ENCODE data around the gene SGCB. TPM values are rescaled to one million over a fixed set of nuclear protein-coding genes. Genes with fewer than 3 reads are reported as not detected.

SGCB gene
- total RNA-seq, 2 donors from 2014 or later: 35.1 to 36.2 TPM

DNA sequence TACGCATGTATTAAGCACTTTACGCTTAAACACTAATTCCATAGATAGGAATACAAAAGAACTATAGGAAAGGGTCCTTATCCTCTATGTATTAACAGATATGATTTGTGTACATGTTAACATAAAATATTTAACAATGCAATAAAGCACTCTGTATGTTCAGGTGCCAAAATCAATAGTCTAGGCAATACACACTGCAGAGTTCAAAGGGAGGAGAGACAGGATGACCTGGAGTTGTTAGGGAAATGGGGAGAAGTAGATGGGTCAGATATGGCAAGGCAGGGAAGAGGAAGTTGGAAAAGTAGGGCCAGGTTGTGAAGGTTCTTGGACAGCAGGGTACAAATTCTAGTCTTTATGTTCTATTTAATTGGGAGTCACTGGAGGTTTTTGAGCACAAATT is 2.9 kb downstream of the SGCB start:
- Mint-ChIP-seq H3K36me3 (ENCODE audit: low read depth) (peaks cover 20% of the 10 kb centered on the region), H3K4me3 (no peak overlapping the region), H3K9me3 (no peaks in the 10 kb centered on the region), H3K4me1 (peaks cover 33% of the 10 kb centered on the region), H3K27ac (no peak overlapping the region), H3K27me3 (ENCODE audit: insufficient read depth) (no peaks in the 10 kb centered on the region)
- H3K27me3 ChIP-seq (ENCODE audit: control insufficient read depth, insufficient read depth, low read length, poor library complexity, severe bottlenecking): no peaks in the 10 kb centered on the region
- DNase-seq: no peak
- peaks cover 41% of the 10 kb centered on the region for H3K36me3 ChIP-seq (ENCODE audit: control insufficient read depth, insufficient read depth, low read length)
- no peak overlapping the region for H3K4me3 ChIP-seq (ENCODE audit: low read length)
- no peak overlapping the region for H3K9ac ChIP-seq (ENCODE audit: extremely low read depth, low read length, poor library complexity, severe bottlenecking)
- WGBS, 2 experiments (ENCODE audit: insufficient coverage in 1 of 2, insufficient read length in 1 of 2): no CpG with 5 or more reads among the region's 2 CpGs
- H3K27ac ChIP-seq (ENCODE audit: low read depth, low read length): no peak overlapping the region
- TF ChIP-seq, protein P1, sequence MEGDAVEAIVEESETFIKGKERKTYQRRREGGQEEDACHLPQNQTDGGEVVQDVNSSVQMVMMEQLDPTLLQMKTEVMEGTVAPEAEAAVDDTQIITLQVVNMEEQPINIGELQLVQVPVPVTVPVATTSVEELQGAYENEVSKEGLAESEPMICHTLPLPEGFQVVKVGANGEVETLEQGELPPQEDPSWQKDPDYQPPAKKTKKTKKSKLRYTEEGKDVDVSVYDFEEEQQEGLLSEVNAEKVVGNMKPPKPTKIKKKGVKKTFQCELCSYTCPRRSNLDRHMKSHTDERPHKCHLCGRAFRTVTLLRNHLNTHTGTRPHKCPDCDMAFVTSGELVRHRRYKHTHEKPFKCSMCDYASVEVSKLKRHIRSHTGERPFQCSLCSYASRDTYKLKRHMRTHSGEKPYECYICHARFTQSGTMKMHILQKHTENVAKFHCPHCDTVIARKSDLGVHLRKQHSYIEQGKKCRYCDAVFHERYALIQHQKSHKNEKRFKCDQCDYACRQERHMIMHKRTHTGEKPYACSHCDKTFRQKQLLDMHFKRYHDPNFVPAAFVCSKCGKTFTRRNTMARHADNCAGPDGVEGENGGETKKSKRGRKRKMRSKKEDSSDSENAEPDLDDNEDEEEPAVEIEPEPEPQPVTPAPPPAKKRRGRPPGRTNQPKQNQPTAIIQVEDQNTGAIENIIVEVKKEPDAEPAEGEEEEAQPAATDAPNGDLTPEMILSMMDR (conservative IDR thresholded peaks at IDR 0.05): no peak
- H3K4me1 ChIP-seq (ENCODE audit: control insufficient read depth, insufficient read depth, low read length): peaks cover 6% of the 10 kb centered on the region
- H3K9me3 ChIP-seq (ENCODE audit: control insufficient read depth, low read length): no peaks in the 10 kb centered on the region

DNA sequence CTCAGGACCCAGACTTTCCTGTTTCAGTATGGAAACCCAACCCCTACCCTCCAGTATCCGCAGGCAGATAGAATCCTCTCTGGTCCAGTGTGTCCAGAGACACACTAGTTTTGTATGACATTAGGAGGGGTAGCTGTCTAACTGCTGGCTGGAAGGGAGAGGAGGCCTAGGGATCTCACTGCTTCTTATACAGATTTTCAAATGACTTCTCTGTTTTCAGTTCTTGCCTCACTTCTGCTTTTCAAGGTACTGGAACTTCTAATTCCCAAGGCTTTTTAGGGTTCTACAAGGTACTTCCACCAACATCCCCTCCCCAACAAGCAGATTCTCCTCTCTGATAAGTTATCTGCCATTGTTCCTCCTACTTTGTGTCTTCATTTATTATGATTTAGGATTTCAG is 6.1 kb downstream of the SGCB start:
- Histone ChIP-seq H3K9me3 (ENCODE audit: control insufficient read depth, low read length) (peaks cover 4% of the 10 kb centered on the region), H3K4me1 (ENCODE audit: control insufficient read depth, insufficient read depth, low read length) (no peaks in the 10 kb centered on the region), H3K4me3 (ENCODE audit: low read length) (no peak overlapping the region), H3K9ac (ENCODE audit: extremely low read depth, low read length, poor library complexity, severe bottlenecking) (no peak overlapping the region), H3K36me3 (ENCODE audit: control insufficient read depth, insufficient read depth, low read length) (peaks cover 67% of the 10 kb centered on the region), H3K27ac (ENCODE audit: low read depth, low read length) (no peak overlapping the region), H3K27me3 (ENCODE audit: control insufficient read depth, insufficient read depth, low read length, poor library complexity, severe bottlenecking) (no peaks in the 10 kb centered on the region)
- Mint-ChIP-seq H3K27me3 (ENCODE audit: insufficient read depth) (no peaks in the 10 kb centered on the region), H3K9me3 (no peaks in the 10 kb centered on the region), H3K4me1 (peaks cover 13% of the 10 kb centered on the region), H3K27ac (peak overlapping the region; percentile 45), H3K4me3 (no peak overlapping the region), H3K36me3 (ENCODE audit: low read depth) (peaks cover 42% of the 10 kb centered on the region)
- 100% methylated on average over 1 of the region's 1 CpG; no CpG with 5 or more reads in 1 of the 2 experiments for WGBS, 2 experiments (ENCODE audit: insufficient coverage in 1 of 2, insufficient read length in 1 of 2)
- TF ChIP-seq, protein P1 (conservative IDR thresholded peaks at IDR 0.05): no peak
- no peak for DNase-seq

GRCh38 chr4:52028970-52029369 is 9.1 kb downstream of the SGCB start:
- Mint-ChIP-seq H3K4me1 (peaks cover 4% of the 10 kb centered on the region), H3K9me3 (no peaks in the 10 kb centered on the region), H3K4me3 (no peak overlapping the region), H3K27me3 (ENCODE audit: insufficient read depth) (no peaks in the 10 kb centered on the region), H3K27ac (no peak overlapping the region), H3K36me3 (ENCODE audit: low read depth) (peaks cover 60% of the 10 kb centered on the region)
- no peak for DNase-seq
- Histone ChIP-seq H3K27me3 (ENCODE audit: control insufficient read depth, insufficient read depth, low read length, poor library complexity, severe bottlenecking) (no peaks in the 10 kb centered on the region), H3K4me3 (ENCODE audit: low read length) (no peak overlapping the region), H3K9ac (ENCODE audit: extremely low read depth, low read length, poor library complexity, severe bottlenecking) (no peak overlapping the region), H3K27ac (ENCODE audit: low read depth, low read length) (no peak overlapping the region), H3K9me3 (ENCODE audit: control insufficient read depth, low read length) (peaks cover 4% of the 10 kb centered on the region), H3K36me3 (ENCODE audit: control insufficient read depth, insufficient read depth, low read length) (peaks cover 85% of the 10 kb centered on the region), H3K4me1 (ENCODE audit: control insufficient read depth, insufficient read depth, low read length) (no peaks in the 10 kb centered on the region)
- TF ChIP-seq, protein P1 (conservative IDR thresholded peaks at IDR 0.05): no peak
- WGBS, 2 experiments (ENCODE audit: insufficient coverage in 1 of 2, insufficient read length in 1 of 2): no CpG with 5 or more reads among the region's 1 CpG
